ENCODE measurements around the gene KRT16.

Gene KRT16

DNA sequence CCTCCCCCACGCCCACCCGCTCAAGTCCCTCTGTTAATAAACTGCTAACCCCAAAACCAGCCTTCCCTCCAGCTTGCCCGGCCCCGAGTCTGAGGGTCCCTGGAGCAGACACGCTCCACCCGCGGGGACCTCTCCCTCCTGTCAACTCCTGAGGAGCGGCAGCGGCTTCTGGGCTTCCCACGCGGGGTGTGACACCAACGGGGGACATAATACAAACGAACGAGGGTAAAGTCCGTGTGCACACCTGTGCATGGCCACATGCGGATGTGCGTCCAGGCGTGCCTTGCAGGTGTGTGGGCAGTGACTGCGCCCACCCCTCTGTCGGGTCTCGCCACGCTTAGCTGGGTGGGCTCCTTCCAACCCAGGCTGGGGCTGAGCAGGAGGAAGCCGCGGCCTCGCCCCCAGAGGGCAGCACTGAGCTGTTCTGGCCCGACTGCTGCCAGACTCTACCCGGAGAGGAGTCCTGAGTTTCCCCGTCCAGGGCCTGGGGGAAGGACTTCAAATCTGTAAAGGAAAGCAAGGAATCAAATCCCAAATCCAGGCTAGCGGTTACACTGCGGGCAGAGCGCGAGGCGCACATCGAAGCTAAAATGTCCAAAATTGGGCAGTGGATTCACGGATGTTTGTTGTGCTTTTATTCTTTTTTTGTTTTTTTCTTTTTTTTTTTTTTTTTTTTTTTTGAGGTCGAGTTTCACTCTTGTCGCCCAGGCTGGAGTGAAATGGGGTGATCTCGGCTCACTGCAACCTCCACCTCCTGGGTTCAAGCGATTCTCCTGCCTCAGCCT is 36.0 kb upstream of the KRT16 start:
- DNase-seq, result peak; percentile 80
- Histone ChIP-seq H3K27me3 (ENCODE audit: control insufficient read depth in 1 of 2, insufficient read depth in 1 of 2, low read length in 2 of 2) (peaks cover 0 to 10% of the 10 kb centered on the region in 2 experiments), H4K91ac (ENCODE audit: low read length) (peak overlapping the region; percentile 92), H3K14ac (ENCODE audit: low read length in 2 of 2) (peak overlapping the region in 1 of 2 experiments; percentile 69), H4K8ac (ENCODE audit: low read length) (peak overlapping the region; percentile 67), H3K18ac (ENCODE audit: low read depth in 1 of 2, low read length in 2 of 2) (peak overlapping the region; percentile 1 to 89), H2AFZ (ENCODE audit: low read depth, low read length) (peak overlapping the region; percentile 98), H3K4me2 (ENCODE audit: low read length, poor library complexity, severe bottlenecking) (peak overlapping the region; percentile 60), H3K79me1 (replicated peaks; ENCODE audit: low read length, poor library complexity, severe bottlenecking) (no peaks in the 10 kb centered on the region), H3K9ac (ENCODE audit: low read length) (peak overlapping the region; percentile 90), H2BK15ac (ENCODE audit: low read depth, poor library complexity, severe bottlenecking) (peak overlapping the region; percentile 52), H3K4me3 (ENCODE audit: insufficient read depth in 1 of 2, low read depth in 1 of 2, low read length in 2 of 2) (peak overlapping the region; percentile 47 to 70), H3K9me3 (ENCODE audit: control insufficient read depth, low read length) (no peaks in the 10 kb centered on the region), H3K23ac (ENCODE audit: low read length in 2 of 2) (peak overlapping the region in 1 of 2 experiments; percentile 95), H2BK5ac (ENCODE audit: low read depth, low read length, poor library complexity, severe bottlenecking) (no peak overlapping the region), H3K27ac (ENCODE audit: low read length, poor library complexity, severe bottlenecking) (peak overlapping the region; percentile 8), H3K4me1 (ENCODE audit: control insufficient read depth, insufficient read depth, low read depth, low read length) (peaks cover 20% of the 10 kb centered on the region), H3K36me3 (ENCODE audit: control insufficient read depth in 1 of 2, insufficient read depth in 2 of 2, low read depth in 1 of 2, low read length in 2 of 2) (no peaks in the 10 kb centered on the region), H2BK12ac (ENCODE audit: low read length in 2 of 2) (peak overlapping the region; percentile 2 to 82), H3K4ac (ENCODE audit: low read depth in 1 of 2, low read length in 2 of 2) (peak overlapping the region; percentile 58 to 73), H2AK5ac (ENCODE audit: low read length, severe bottlenecking) (no peak overlapping the region), H2BK120ac (ENCODE audit: low read depth, low read length) (peak overlapping the region; percentile 9)
- 11% methylated on average over 35 of the region's 39 CpGs for WGBS

DNA sequence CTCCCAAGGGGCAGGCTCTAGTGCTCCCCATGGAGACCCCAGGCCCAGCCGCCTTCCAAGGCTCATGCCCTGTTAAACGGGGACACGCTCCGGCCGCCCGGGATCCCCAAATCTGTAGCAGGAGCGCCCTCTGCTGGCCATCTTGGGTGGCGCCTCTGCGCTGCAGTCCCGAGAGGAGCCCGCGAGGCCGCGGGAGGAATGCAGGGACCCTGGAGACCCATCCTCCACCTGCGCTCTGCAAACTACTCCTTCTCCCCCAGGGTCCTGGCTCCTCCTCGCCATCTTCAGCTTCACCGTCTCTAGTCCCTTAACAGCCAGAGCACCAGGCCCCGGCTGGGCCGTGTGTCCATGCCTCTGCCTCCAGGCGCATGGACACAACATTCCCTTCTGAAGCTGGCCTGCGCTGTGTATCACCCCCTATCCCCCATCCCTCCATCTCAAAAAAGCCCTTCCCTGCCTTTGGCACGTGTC is 35.4 kb upstream of the KRT16 start:
- peak overlapping the region in 1 of 2 experiments; percentile 58 for H3K4ac ChIP-seq (ENCODE audit: low read depth in 1 of 2, low read length in 2 of 2)
- H3K27me3 ChIP-seq (ENCODE audit: control insufficient read depth in 1 of 2, insufficient read depth in 1 of 2, low read length in 2 of 2), result peaks cover 0 to 8% of the 10 kb centered on the region in 2 experiments
- no peaks in the 10 kb centered on the region for H3K79me1 ChIP-seq (replicated peaks; ENCODE audit: low read length, poor library complexity, severe bottlenecking)
- H2BK5ac ChIP-seq (ENCODE audit: low read depth, low read length, poor library complexity, severe bottlenecking), result no peak overlapping the region
- H3K9me3 ChIP-seq (ENCODE audit: control insufficient read depth, low read length), result no peaks in the 10 kb centered on the region
- peak overlapping the region; percentile 8 for H3K27ac ChIP-seq (ENCODE audit: low read length, poor library complexity, severe bottlenecking)
- H3K9ac ChIP-seq (ENCODE audit: low read length), result peak overlapping the region; percentile 90
- H2BK15ac ChIP-seq (ENCODE audit: low read depth, poor library complexity, severe bottlenecking), result peak overlapping the region; percentile 52
- H3K4me3 ChIP-seq (ENCODE audit: insufficient read depth in 1 of 2, low read depth in 1 of 2, low read length in 2 of 2), result peak overlapping the region; percentile 47 to 70
- no peak overlapping the region for H2AK5ac ChIP-seq (ENCODE audit: low read length, severe bottlenecking)
- peaks cover 20% of the 10 kb centered on the region for H3K4me1 ChIP-seq (ENCODE audit: control insufficient read depth, insufficient read depth, low read depth, low read length)
- H2BK120ac ChIP-seq (ENCODE audit: low read depth, low read length), result peak overlapping the region; percentile 2
- H3K4me2 ChIP-seq (ENCODE audit: low read length, poor library complexity, severe bottlenecking), result peak overlapping the region; percentile 60
- H4K8ac ChIP-seq (ENCODE audit: low read length), result peak overlapping the region; percentile 91
- H2AFZ ChIP-seq (ENCODE audit: low read depth, low read length), result peak overlapping the region; percentile 98
- peak overlapping the region; percentile 70 to 89 for H3K18ac ChIP-seq (ENCODE audit: low read depth in 1 of 2, low read length in 2 of 2)
- no peaks in the 10 kb centered on the region for H3K36me3 ChIP-seq (ENCODE audit: control insufficient read depth in 1 of 2, insufficient read depth in 2 of 2, low read depth in 1 of 2, low read length in 2 of 2)
- WGBS, result 3% methylated on average over 22 of the region's 22 CpGs
- peak overlapping the region in 1 of 2 experiments; percentile 69 for H3K14ac ChIP-seq (ENCODE audit: low read length in 2 of 2)
- H2BK12ac ChIP-seq (ENCODE audit: low read length in 2 of 2), result peak overlapping the region; percentile 59 to 82
- peak overlapping the region in 1 of 2 experiments; percentile 78 for H3K23ac ChIP-seq (ENCODE audit: low read length in 2 of 2)
- H4K91ac ChIP-seq (ENCODE audit: low read length), result peak overlapping the region; percentile 92
- peak; percentile 65 for DNase-seq

DNA sequence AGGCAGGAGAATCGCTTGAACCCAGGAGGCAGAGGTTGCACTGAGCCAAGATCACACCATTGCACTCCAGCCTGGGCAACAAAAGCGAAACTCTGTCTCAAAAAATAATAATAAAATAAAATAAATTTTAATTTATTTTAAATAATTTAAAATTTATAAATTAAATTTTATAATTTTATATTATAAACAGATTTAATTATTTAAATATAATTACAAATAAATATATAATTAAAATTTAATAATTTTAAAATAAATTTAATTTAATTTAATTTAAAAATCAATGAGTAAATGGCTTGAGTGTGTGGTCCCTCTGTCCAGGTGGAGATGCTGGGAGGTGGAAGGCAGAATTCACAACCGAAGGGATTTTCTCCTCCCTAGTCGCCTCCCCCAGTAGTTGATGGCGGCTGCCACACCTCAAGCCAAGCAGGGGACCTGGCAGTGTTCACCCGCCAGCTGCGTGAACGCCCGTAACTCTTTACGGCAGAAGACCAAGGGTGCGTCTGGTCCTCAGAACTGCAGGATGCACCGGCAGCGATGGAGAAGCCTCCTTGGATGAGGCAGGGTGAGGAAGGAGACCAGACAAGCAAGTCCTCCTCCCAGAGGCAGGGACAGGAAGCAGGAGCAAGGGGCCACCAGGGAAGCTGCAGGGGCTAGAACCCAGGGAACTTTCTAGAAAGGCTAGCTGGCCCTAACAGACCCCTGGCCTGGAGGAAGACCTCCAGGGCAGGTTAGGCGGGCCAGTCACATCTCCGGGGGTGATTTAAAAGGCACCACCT is 34.7 kb upstream of the KRT16 start:
- no peak overlapping the region for H3K9ac ChIP-seq (ENCODE audit: low read length)
- H4K8ac ChIP-seq (ENCODE audit: low read length), result peak overlapping the region; percentile 91
- peak overlapping the region; percentile 93 for H4K91ac ChIP-seq (ENCODE audit: low read length)
- 82% methylated on average over 14 of the region's 15 CpGs for WGBS
- H3K4me3 ChIP-seq (ENCODE audit: insufficient read depth in 1 of 2, low read depth in 1 of 2, low read length in 2 of 2), result no peak overlapping the region
- no peaks in the 10 kb centered on the region for H3K36me3 ChIP-seq (ENCODE audit: control insufficient read depth in 1 of 2, insufficient read depth in 2 of 2, low read depth in 1 of 2, low read length in 2 of 2)
- peaks cover 20% of the 10 kb centered on the region for H3K4me1 ChIP-seq (ENCODE audit: control insufficient read depth, insufficient read depth, low read depth, low read length)
- no peak overlapping the region for H2BK5ac ChIP-seq (ENCODE audit: low read depth, low read length, poor library complexity, severe bottlenecking)
- no peaks in the 10 kb centered on the region for H3K79me1 ChIP-seq (replicated peaks; ENCODE audit: low read length, poor library complexity, severe bottlenecking)
- no peak overlapping the region for H2BK120ac ChIP-seq (ENCODE audit: low read depth, low read length)
- peaks cover 0 to 5% of the 10 kb centered on the region in 2 experiments for H3K27me3 ChIP-seq (ENCODE audit: control insufficient read depth in 1 of 2, insufficient read depth in 1 of 2, low read length in 2 of 2)
- H3K18ac ChIP-seq (ENCODE audit: low read depth in 1 of 2, low read length in 2 of 2), result peak overlapping the region; percentile 70 to 74
- H2BK12ac ChIP-seq (ENCODE audit: low read length in 2 of 2), result peak overlapping the region; percentile 37 to 59
- H3K27ac ChIP-seq (ENCODE audit: low read length, poor library complexity, severe bottlenecking), result no peak overlapping the region
- no peak for DNase-seq
- H3K9me3 ChIP-seq (ENCODE audit: control insufficient read depth, low read length), result no peaks in the 10 kb centered on the region
- H2BK15ac ChIP-seq (ENCODE audit: low read depth, poor library complexity, severe bottlenecking), result peak overlapping the region; percentile 93
- H3K4me2 ChIP-seq (ENCODE audit: low read length, poor library complexity, severe bottlenecking), result no peak overlapping the region
- H2AK5ac ChIP-seq (ENCODE audit: low read length, severe bottlenecking), result peak overlapping the region; percentile 16
- peak overlapping the region; percentile 21 for H2AFZ ChIP-seq (ENCODE audit: low read depth, low read length)
- no peak overlapping the region for H3K4ac ChIP-seq (ENCODE audit: low read depth in 1 of 2, low read length in 2 of 2)
- no peak overlapping the region for H3K23ac ChIP-seq (ENCODE audit: low read length in 2 of 2)
- H3K14ac ChIP-seq (ENCODE audit: low read length in 2 of 2), result peak overlapping the region in 1 of 2 experiments; percentile 5
